GM23248 (cell line): ENCODE results near the gene KRT2. TPM values are rescaled to one million over a fixed set of nuclear protein-coding genes. Genes with fewer than 3 reads are reported as not detected.

Source experiments
- DNase-seq: peaks from one replicate; pipeline ENCODE4 v3.0.0-alpha.2; 2015
- H2AFZ ChIP-seq: fragments of 200-600 bp; sonication (generic); 2 replicates; pipeline ENCODE4 v1.6.1; 2016; ENCODE audit warnings: antibody characterized with exemption
- H3F3A ChIP-seq: fragments of 200-600 bp; sonication (generic); 2 replicates; pipeline ENCODE4 v1.6.1; 2016; ENCODE audit warnings: mild to moderate bottlenecking, antibody characterized with exemption, mixed run types; ENCODE audit not compliant: insufficient read depth
- H3K27ac ChIP-seq: fragments of 200-600 bp; sonication (generic); 2 replicates; pipeline ENCODE4 v1.5.1; 2016; ENCODE audit warnings: mild to moderate bottlenecking
- H3K27me3 ChIP-seq: fragments of 200-600 bp; sonication (generic); replicated peaks from 2 replicates; pipeline ENCODE4 v1.6.1; 2016; ENCODE audit warnings: mild to moderate bottlenecking; ENCODE audit not compliant: insufficient read depth
- H3K36me3 ChIP-seq: fragments of 200-600 bp; sonication (generic); 2 replicates; pipeline ENCODE4 v1.6.1; 2016; ENCODE audit warnings: low read depth, mild to moderate bottlenecking
- H3K4me1 ChIP-seq: fragments of 200-600 bp; sonication (generic); 2 replicates; pipeline ENCODE4 v1.6.1; 2016; ENCODE audit warnings: mild to moderate bottlenecking; ENCODE audit not compliant: insufficient read depth
- H3K4me2 ChIP-seq: fragments of 200-600 bp; sonication (generic); one replicate; pipeline ENCODE4 v1.6.1; 2016; ENCODE audit warnings: mild to moderate bottlenecking; ENCODE audit not compliant: unreplicated experiment
- H3K4me3 ChIP-seq: fragments of 200-600 bp; sonication (generic); 2 replicates; pipeline ENCODE4 v1.5.1; 2016; ENCODE audit warnings: mild to moderate bottlenecking
- H3K79me2 ChIP-seq: fragments of 200-600 bp; sonication (generic); 2 replicates; pipeline ENCODE4 v1.6.1; 2016; ENCODE audit warnings: mild to moderate bottlenecking; ENCODE audit not compliant: insufficient read depth
- H3K9ac ChIP-seq: fragments of 200-600 bp; sonication (generic); 2 replicates; pipeline ENCODE4 v1.6.1; 2016; ENCODE audit warnings: mild to moderate bottlenecking
- H3K9me2 ChIP-seq: fragments of 200-600 bp; sonication (generic); 2 replicates; pipeline ENCODE4 v1.6.1; 2016; ENCODE audit warnings: mixed run types, mild to moderate bottlenecking, moderate library complexity; ENCODE audit not compliant: insufficient read depth
- H3K9me3 ChIP-seq: fragments of 200-600 bp; sonication (generic); one replicate; pipeline ENCODE4 v1.6.1; 2017; ENCODE audit warnings: low read depth
- H4K20me1 ChIP-seq: fragments of 200-600 bp; sonication (generic); 2 replicates; pipeline ENCODE4 v1.6.0; 2016; ENCODE audit not compliant: insufficient read depth
- EZH2 ChIP-seq: fragments of 200-600 bp; sonication (generic); IDR thresholded peaks from 2 replicates; pipeline ENCODE4 v1.6.1; 2018; ENCODE audit warnings: antibody characterized with exemption, mild to moderate bottlenecking; ENCODE audit not compliant: insufficient read depth, poor library complexity, severe bottlenecking
- EZH2phosphoT487 ChIP-seq: fragments of 200-600 bp; sonication (generic); IDR thresholded peaks from 2 replicates; pipeline ENCODE4 v1.6.1; 2018; ENCODE audit warnings: antibody characterized with exemption, moderate library complexity, mild to moderate bottlenecking, low read depth; ENCODE audit not compliant: insufficient read depth
- WGBS, 2 experiments: methylation state at CpG; one replicate each; pipeline ENCODE4 v1.1.6; 2015 to 2017; ENCODE audit warnings: low lambda C conversion rate in 2 of 2, low coverage in 1 of 2; ENCODE audit errors: missing lambda C conversion rate in 2 of 2; 5-methylcytosine and 5-hydroxymethylcytosine counted together
- in situ Hi-C: fragments of 300-500 bp; cut with MboI; formaldehyde crosslinking; loops from 2 replicates; pipeline ENCODE4 v1.15.0; 2020
- polyA plus RNA-seq: library from polyadenylated mRNA; unstranded; fragments of >200 nt; fragmentation: Nextera tagmentation; extraction: Ambion mirVana; gene quantifications from 2 replicates; pipeline ENCODE4 v1.2.1, GENCODE V29; 2016
- total RNA-seq: library from RNA; depleted of rRNA; stranded (reverse); fragments of >200 nt; shearing (Covaris generic); gene quantifications from 2 replicates; pipeline ENCODE4 v1.2.3, GENCODE V29; 2014

Gene KRT2
- total and polyA plus RNA-seq, 2 experiments from 2014 or later: not detected

DNA sequence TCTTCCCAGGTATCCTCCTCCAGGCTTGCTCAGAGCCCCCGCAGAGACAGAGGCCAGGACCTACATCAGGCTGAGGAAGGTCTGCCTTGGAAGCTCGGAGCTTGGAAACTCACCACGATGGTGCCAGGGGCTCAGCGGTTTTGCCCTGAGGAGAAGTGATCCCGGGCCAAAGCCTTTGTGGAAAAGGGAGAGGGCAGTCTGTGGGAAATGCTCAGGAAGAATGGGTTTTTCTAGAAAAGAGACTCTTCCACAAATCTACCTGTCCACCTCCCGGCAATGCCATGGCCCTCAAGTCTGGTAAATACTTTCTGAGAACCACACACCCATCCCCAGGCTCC, 8.0 kb downstream of the KRT2 start:
- Histone ChIP-seq H3K9me2 (no peaks in the 10 kb centered on the region), H3K4me1 (no peaks in the 10 kb centered on the region), H3K36me3 (no peaks in the 10 kb centered on the region), H3K27me3 (peaks cover 58% of the 10 kb centered on the region), H3K79me2 (no peaks in the 10 kb centered on the region), H3K9me3 (no peaks in the 10 kb centered on the region), H4K20me1 (no peaks in the 10 kb centered on the region), H3K4me2 (no peak overlapping the region), H3K4me3 (no peak overlapping the region), H2AFZ (no peak overlapping the region), H3K9ac (no peak overlapping the region), H3K27ac (no peak overlapping the region), H3F3A (no peaks in the 10 kb centered on the region)
- DNase-seq: no peak
- in situ Hi-C loops: no loop called here
- no peak for TF ChIP-seq EZH2
- 47 to 56% methylated on average over 6 of the region's 6 CpGs for WGBS, 2 experiments

DNA sequence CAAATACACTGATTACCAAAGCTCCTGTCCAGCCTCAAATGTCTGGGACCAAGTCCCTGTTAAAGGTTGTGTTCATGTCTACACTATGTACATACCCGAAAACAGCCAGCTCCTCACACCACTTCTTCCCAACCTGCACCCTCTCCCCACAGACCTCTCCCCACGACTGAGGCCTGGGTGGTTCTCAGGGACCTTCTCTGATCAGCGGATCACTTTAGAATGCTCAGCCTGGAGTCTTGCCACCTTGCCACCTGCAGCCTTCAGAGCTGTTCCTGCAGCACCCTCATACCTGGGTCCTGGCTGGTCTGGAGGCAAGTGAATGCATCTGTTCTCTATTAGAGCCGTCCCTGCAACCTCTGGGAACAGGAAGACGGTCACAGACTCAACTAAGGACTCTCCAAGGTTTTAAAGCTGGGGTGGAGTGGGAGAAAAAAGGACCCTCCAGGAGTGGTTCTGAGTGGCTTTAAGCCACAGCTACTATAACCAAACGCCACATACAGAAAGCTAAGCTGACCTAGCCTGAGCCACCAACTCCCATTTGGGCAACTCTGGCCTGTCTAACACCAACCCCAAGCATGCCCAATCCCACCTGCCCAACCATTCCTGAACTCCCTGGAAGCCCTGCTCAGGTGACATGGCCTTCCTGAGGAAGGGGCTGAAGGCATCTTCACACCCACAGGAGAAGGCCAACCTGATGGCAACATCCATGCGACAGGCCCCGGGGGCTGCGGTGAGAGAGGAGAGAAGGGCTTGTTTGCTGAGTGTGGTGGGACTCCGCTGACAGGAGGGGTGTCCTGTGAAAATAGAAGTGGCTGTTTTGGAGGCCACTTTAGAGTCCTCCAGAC, 8.6 kb downstream of the KRT2 start:
- WGBS, 2 experiments: 56 to 63% methylated on average over 10 of the region's 10 CpGs
- TF ChIP-seq EZH2: no peak
- Histone ChIP-seq H3K9me2 (no peaks in the 10 kb centered on the region), H3K36me3 (no peaks in the 10 kb centered on the region), H3K4me1 (no peaks in the 10 kb centered on the region), H3K27me3 (peaks cover 64% of the 10 kb centered on the region), H3F3A (no peaks in the 10 kb centered on the region), H3K79me2 (no peaks in the 10 kb centered on the region), H3K4me3 (no peak overlapping the region), H3K9ac (no peak overlapping the region), H2AFZ (no peak overlapping the region), H3K27ac (no peak overlapping the region), H4K20me1 (no peaks in the 10 kb centered on the region), H3K9me3 (no peaks in the 10 kb centered on the region), H3K4me2 (no peak overlapping the region)
- DNase-seq: no peak
- in situ Hi-C loops: no loop called here

GRCh38 chr12:52641468-52641867, 10.5 kb downstream of the KRT2 start:
- Histone ChIP-seq H3F3A (no peaks in the 10 kb centered on the region), H3K4me2 (no peak overlapping the region), H3K27me3 (peaks cover 68% of the 10 kb centered on the region), H2AFZ (no peak overlapping the region), H4K20me1 (no peaks in the 10 kb centered on the region), H3K9me2 (no peaks in the 10 kb centered on the region), H3K79me2 (no peaks in the 10 kb centered on the region), H3K4me1 (no peaks in the 10 kb centered on the region), H3K9ac (no peak overlapping the region), H3K4me3 (no peak overlapping the region), H3K9me3 (no peaks in the 10 kb centered on the region), H3K36me3 (no peaks in the 10 kb centered on the region), H3K27ac (no peak overlapping the region)
- in situ Hi-C loops: no loop called here
- no peak for TF ChIP-seq EZH2
- WGBS, 2 experiments: 50 to 56% methylated on average over 4 of the region's 4 CpGs
- DNase-seq: no peak

GRCh38 chr12:52637299-52637698, 14.7 kb downstream of the KRT2 start:
- Histone ChIP-seq H3K27me3 (peaks cover 51% of the 10 kb centered on the region), H3K9me3 (no peaks in the 10 kb centered on the region), H3K9ac (no peak overlapping the region), H3K9me2 (no peaks in the 10 kb centered on the region), H3K79me2 (no peaks in the 10 kb centered on the region), H4K20me1 (no peaks in the 10 kb centered on the region), H2AFZ (no peak overlapping the region), H3K4me3 (no peak overlapping the region), H3K36me3 (no peaks in the 10 kb centered on the region), H3F3A (no peaks in the 10 kb centered on the region), H3K27ac (no peak overlapping the region), H3K4me1 (no peaks in the 10 kb centered on the region), H3K4me2 (no peak overlapping the region)
- in situ Hi-C loops: no loop called here
- 56 to 58% methylated on average over 4 of the region's 4 CpGs for WGBS, 2 experiments
- TF ChIP-seq EZH2 (no peak), EZH2phosphoT487 (no peak)
- no peak for DNase-seq
